Right lobe of liver (tissue), 6 donors: ENCODE measurements around the gene GFER. TPM values are rescaled to one million over a fixed set of nuclear protein-coding genes. Genes with fewer than 3 reads are reported as not detected.
A peak's percentile ranks its signal among the peaks of the same experiment; 100 is the strongest.

ENCODE experiments used
- ATAC-seq, 4 donors: fragments of 200-7000 bp; cut with Tn5 transposase; one replicate each; pipeline ENCODE4 v1.9.1; 2020; ENCODE audit warnings: mild to moderate bottlenecking in 4 of 4, moderate library complexity in 4 of 4
- DNase-seq, 3 donors: peaks; one replicate each; pipeline ENCODE4 v3.0.0-alpha.2; 2020
- H3K27ac ChIP-seq, 3 donors: fragments of 200-600 bp; one replicate each; pipeline ENCODE4 v1.8.0; 2022
- H3K27me3 ChIP-seq, 2 donors: fragments of 200-600 bp; one replicate each; pipeline ENCODE4 v1.8.0; 2022
- H3K36me3 ChIP-seq, 4 donors: fragments of 200-600 bp; sonication (generic) in 1 of 4; one replicate each; pipeline versions ENCODE4 v1.5.1 to v1.8.0; 2017 to 2022; ENCODE audit warnings: control low read depth in 1 of 4
- H3K4me1 ChIP-seq, 4 donors: fragments of 200-600 bp; sonication (generic) in 1 of 4; one replicate each; pipeline versions ENCODE4 v1.5.1 to v1.8.0; 2017 to 2022; ENCODE audit warnings: control low read depth in 1 of 4
- H3K4me3 ChIP-seq, 3 donors: fragments of 200-600 bp; one replicate each; pipeline ENCODE4 v1.8.0; 2022
- H3K9me3 ChIP-seq, 4 donors: fragments of 200-600 bp; sonication (generic) in 1 of 4; one replicate each; pipeline versions ENCODE4 v1.5.1 to v1.8.0; 2017 to 2022; ENCODE audit warnings: control low read depth in 1 of 4
- CTCF ChIP-seq, 4 donors: fragments of 200-600 bp in 3 of 4; fragments of 450-650 bp in 1 of 4; IDR thresholded peaks; one replicate each; pipeline versions ENCODE4 v1.5.1 to v1.8.0; 2016 to 2022; ENCODE audit warnings: antibody characterized with exemption in 4 of 4, mild to moderate bottlenecking in 2 of 4
- POLR2A ChIP-seq: fragments of 450-650 bp; IDR thresholded peaks from one replicate; pipeline ENCODE4 v1.6.1; 2017; ENCODE audit warnings: antibody characterized with exemption, mild to moderate bottlenecking
- WGBS: methylation state at CpG from one replicate; pipeline ENCODE4 v1.1.6; 2018; ENCODE audit warnings: low coverage, low lambda C conversion rate; ENCODE audit not compliant: insufficient coverage; ENCODE audit errors: missing lambda C conversion rate; 5-methylcytosine and 5-hydroxymethylcytosine counted together
- intact Hi-C, 2 donors: fragments of 100-400 bp; cut with DNase I; formaldehyde crosslinking; loops; one replicate each; pipeline versions ENCODE4 v1.11.2 to v1.14.1; 2022
- total RNA-seq, 6 experiments: library from RNA; depleted of rRNA in 2 of 6; stranded (reverse); fragments of >200 nt in 2 of 6; fragmentation: NEBNext Ultra II Directional in 3 of 6; extraction: Animal tissue kit (Norgen Biotek cat#: 25700) in 3 of 6; gene quantifications; one replicate each; pipeline versions ENCODE4 v1.1.0 to v1.2.4, GENCODE V29; 2016 to 2023
- donor health status: DM: no; HTN: yes; CAD: no.
- donor health status: DM: no; HTN: no; CAD: no.
- donor health status: DM: no; HTN: no; CAD: no.
- donor health status: DM: no; HTN: yes; CAD: no.
- donor health status: DM: no; HTN: yes; CAD: no.

The GFER gene
- total RNA-seq, 6 experiments from 2014 or later: 16.1 to 18.6 (median 18.0) TPM

- intact Hi-C loops: no loop called here
- Histone ChIP-seq H3K36me3 (peaks cover 8 to 58% (median 24%) of the 10 kb centered on the region in 4 donors), H3K9me3 (no peaks in the 10 kb centered on the region), H3K27me3 (no peaks in the 10 kb centered on the region), H3K4me3 (no peak overlapping the region), H3K4me1 (peaks cover 0 to 12% (median 5%) of the 10 kb centered on the region in 4 donors), H3K27ac (no peak overlapping the region)
- TF ChIP-seq POLR2A (no peak), CTCF (IDR thresholded peaks at IDR 0.05) (no peak)
- DNase-seq: no peak
- WGBS: no CpG with 5 or more reads among the region's 19 CpGs
- no peak for ATAC-seq
These were observed 17.0 kb downstream of the GFER start for GRCh38 chr16:2001035-2001434.

GRCh38 chr16:2001456-2002355 lies 17.7 kb downstream of the GFER start:
- Histone ChIP-seq H3K9me3 (no peaks in the 10 kb centered on the region), H3K4me3 (no peak overlapping the region), H3K27me3 (no peaks in the 10 kb centered on the region), H3K4me1 (peaks cover 0 to 12% (median 5%) of the 10 kb centered on the region in 4 donors), H3K27ac (no peak overlapping the region), H3K36me3 (peaks cover 8 to 58% (median 24%) of the 10 kb centered on the region in 4 donors)
- intact Hi-C loops: no loop called here
- TF ChIP-seq POLR2A (no peak), CTCF (IDR thresholded peaks at IDR 0.05) (no peak)
- DNase-seq (peak in 1 of 3 donors; percentile 50), ATAC-seq (no peak)
- 99% methylated on average over 12 of the region's 53 CpGs for WGBS

- Histone ChIP-seq H3K27ac (no peak overlapping the region), H3K27me3 (no peaks in the 10 kb centered on the region), H3K4me1 (peaks cover 0 to 20% (median 8%) of the 10 kb centered on the region in 4 donors), H3K36me3 (peaks cover 8 to 53% (median 24%) of the 10 kb centered on the region in 4 donors), H3K4me3 (no peak overlapping the region), H3K9me3 (no peaks in the 10 kb centered on the region)
- intact Hi-C loops: no loop called here
- TF ChIP-seq CTCF (IDR thresholded peaks at IDR 0.05): no peak
- no peak for TF ChIP-seq POLR2A
- DNase-seq (peak in 1 of 3 donors; percentile 57), ATAC-seq (no peak)
- 80% methylated on average over 3 of the region's 47 CpGs for WGBS
These were observed 18.6 kb downstream of the GFER start for GRCh38 chr16:2002406-2003230.

GRCh38 chr16:2003231-2003826 lies 19.3 kb downstream of the GFER start:
- H3K27ac ChIP-seq: no peak overlapping the region
- DNase-seq (no peak), ATAC-seq (no peak)
- no peak for TF ChIP-seq POLR2A
- TF ChIP-seq CTCF (IDR thresholded peaks at IDR 0.05): no peak
- no peak overlapping the region for H3K4me3 ChIP-seq
- intact Hi-C loops: no loop called here
- WGBS: 57% methylated on average over 2 of the region's 8 CpGs
- no peaks in the 10 kb centered on the region for H3K27me3 ChIP-seq
- peaks cover 5 to 48% (median 24%) of the 10 kb centered on the region in 4 donors for H3K36me3 ChIP-seq
- H3K9me3 ChIP-seq: no peaks in the 10 kb centered on the region
- H3K4me1 ChIP-seq: peaks cover 0 to 27% (median 15%) of the 10 kb centered on the region in 4 donors
